Activated CD8-positive, alpha-beta memory T cell treated with anti-CD3 and anti-CD28 coated beads for 36 hours (primary cell): ENCODE data around the gene TMEM72. TPM values are rescaled to one million over a fixed set of nuclear protein-coding genes. Genes with fewer than 3 reads are reported as not detected.
"Not testable (repeated sequence)": the region's sequence is repeated elsewhere in the genome, so short reads cannot be mapped to it uniquely, and the experiment has no call there.

Experiments
- CTCF ChIA-PET: fragments of 350-600 bp; sonication (Branson Sonifier 250); formaldehyde crosslinking; loops from one replicate; lab custom pipeline; 2021; ENCODE audit warnings: antibody characterized with exemption; lab: Charles Lee
- POLR2A ChIA-PET: fragments of 350-600 bp; sonication (Branson Sonifier 250); formaldehyde crosslinking; loops from one replicate; lab custom pipeline; 2021; ENCODE audit warnings: antibody characterized with exemption; lab: Charles Lee
- total RNA-seq, 2 experiments: library from RNA; stranded (reverse); gene quantifications; one replicate each; pipeline ENCODE4 v1.2.3, GENCODE V29; 2021

TMEM72 gene
- total RNA-seq, result not detected

GRCh38 chr10:44911081-44911540 lies at the start of gene TMEM72:
TMEM72 (plus strand) TSS chr10:44911337; CDS start chr10:44911513, 176 bp downstream.
- ChIA-PET CTCF (no interaction called here), POLR2A (no interaction called here)

GRCh38 chr10:44862006-44862751 lies 49.0 kb upstream of the TMEM72 start:
- ChIA-PET CTCF (interaction anchor here (1.2 kb wide), 1 partner anchor 9 kb away, joined by 4 read pairs; no protein-coding TSS in a partner anchor), POLR2A (no interaction called here)

- ChIA-PET POLR2A (no interaction called here), CTCF (no interaction called here)
These were observed 48.2 kb upstream of the TMEM72 start for GRCh38 chr10:44862924-44863323.

- ChIA-PET CTCF (interaction anchor here (1.5 to 2.0 kb wide), 2 partner anchors 16 to 552 kb away, joined by 3 to 8 read pairs; no protein-coding TSS in a partner anchor), POLR2A (no interaction called here)
These were observed 47.6 kb upstream of the TMEM72 start for GRCh38 chr10:44863344-44864047.

- CTCF ChIA-PET, result interaction anchor here (0.6 to 2.0 kb wide), 3 partner anchors 16 to 553 kb away, joined by 3 to 8 read pairs (median 3); no protein-coding TSS in a partner anchor
- POLR2A ChIA-PET, result no interaction called here
These were observed 47.1 kb upstream of the TMEM72 start for GRCh38 chr10:44864051-44864450.

- ChIA-PET POLR2A (no interaction called here), CTCF (interaction anchor here (0.6 to 2.0 kb wide), 5 partner anchors 8 to 554 kb away, joined by 3 to 8 read pairs (median 4); no protein-coding TSS in a partner anchor)
These were observed 46.4 kb upstream of the TMEM72 start for GRCh38 chr10:44864637-44865288.

- ChIA-PET CTCF (interaction anchor here (1.0 to 2.0 kb wide), 5 partner anchors 9 to 554 kb away, joined by 3 to 8 read pairs (median 4); no protein-coding TSS in a partner anchor), POLR2A (no interaction called here)
These were observed 45.9 kb upstream of the TMEM72 start for GRCh38 chr10:44865289-44865671.

- CTCF ChIA-PET, result interaction anchor here (1.2 kb wide), 1 partner anchor 22 kb away, joined by 3 read pairs; no protein-coding TSS in a partner anchor
These were observed 44.8 kb upstream of the TMEM72 start for GRCh38 chr10:44866367-44866766.

GRCh38 chr10:44870031-44870430 lies 41.1 kb upstream of the TMEM72 start:
- CTCF ChIA-PET, result interaction anchor here (0.6 kb wide), 1 partner anchor 98 kb away, joined by 3 read pairs; no protein-coding TSS in a partner anchor
- POLR2A ChIA-PET, result no interaction called here

More at GRCh38 chr10:44866367-44866766, 44.8 kb upstream of the TMEM72 start:
- POLR2A ChIA-PET, result not testable (repeated sequence)

GRCh38 chr10:44873160-44873559 lies 38.0 kb upstream of the TMEM72 start:
- CTCF ChIA-PET, result interaction anchor here (1.2 kb wide), 1 partner anchor 15 kb away, joined by 3 read pairs; no protein-coding TSS in a partner anchor

GRCh38 chr10:44874166-44874565 lies 37.0 kb upstream of the TMEM72 start:
- ChIA-PET POLR2A (no interaction called here), CTCF (no interaction called here)

More at GRCh38 chr10:44873160-44873559, 38.0 kb upstream of the TMEM72 start:
- POLR2A ChIA-PET, result no interaction called here

- POLR2A ChIA-PET, result no interaction called here
- CTCF ChIA-PET, result interaction anchor here (2.8 kb wide), 1 partner anchor 14 kb away, joined by 8 read pairs; no protein-coding TSS in a partner anchor
These were observed 32.2 kb upstream of the TMEM72 start for GRCh38 chr10:44878706-44879530.

GRCh38 chr10:44879531-44879899 lies 31.6 kb upstream of the TMEM72 start:
- CTCF ChIA-PET, result interaction anchor here (2.8 kb wide), 1 partner anchor 15 kb away, joined by 8 read pairs; no protein-coding TSS in a partner anchor
- POLR2A ChIA-PET, result no interaction called here

- POLR2A ChIA-PET, result no interaction called here
- CTCF ChIA-PET, result interaction anchor here (2.8 kb wide), 1 partner anchor 16 kb away, joined by 8 read pairs; no protein-coding TSS in a partner anchor
These were observed 30.9 kb upstream of the TMEM72 start for GRCh38 chr10:44880090-44880715.

- ChIA-PET CTCF (interaction anchor here (1.2 kb wide), 1 partner anchor 17 kb away, joined by 3 read pairs; no protein-coding TSS in a partner anchor), POLR2A (no interaction called here)
These were observed 29.5 kb upstream of the TMEM72 start for GRCh38 chr10:44881649-44882048.

GRCh38 chr10:44882166-44882720 lies 28.9 kb upstream of the TMEM72 start:
- POLR2A ChIA-PET, result no interaction called here

GRCh38 chr10:44883593-44884331 lies 27.4 kb upstream of the TMEM72 start:
- CTCF ChIA-PET, result no interaction called here
- POLR2A ChIA-PET, result no interaction called here

More at GRCh38 chr10:44882166-44882720, 28.9 kb upstream of the TMEM72 start:
- CTCF ChIA-PET, result interaction anchor here (1.2 kb wide), 1 partner anchor 16 kb away, joined by 3 read pairs; no protein-coding TSS in a partner anchor
